OCI-LY3 (cell line): ENCODE data around the gene ABTB2.
"Not testable (repeated sequence)": the region's sequence is repeated elsewhere in the genome, so short reads cannot be mapped to it uniquely, and the experiment has no call there.

Experiments
- H2AFZ ChIP-seq: fragments of 200-600, 300-600 bp; shearing (Covaris generic); 2 replicates; pipeline ENCODE4 v1.6.0; 2014; ENCODE audit warnings: antibody characterized with exemption, low read depth, low read length
- H3K27ac ChIP-seq: fragments of 200-600, 300-600 bp; sonication (generic); 2 replicates; pipeline ENCODE4 v1.5.1; 2014; ENCODE audit warnings: mild to moderate bottlenecking, low read length, moderate library complexity, mixed read lengths
- H3K27me3 ChIP-seq: fragments of 200-600, 300-600 bp; sonication (generic); 2 replicates; pipeline ENCODE4 v1.6.1; 2014; ENCODE audit warnings: low read depth, low read length, mixed read lengths
- H3K36me3 ChIP-seq: fragments of 200-600, 300-600 bp; sonication (generic); replicated peaks from 2 replicates; pipeline ENCODE3; 2014; ENCODE audit warnings: low read depth, low read length, mixed read lengths
- H3K4me1 ChIP-seq: fragments of 300-600, 200-600 bp; sonication (generic); 2 replicates; pipeline ENCODE4 v1.6.1; 2014; ENCODE audit warnings: low read length, mixed read lengths
- H3K4me2 ChIP-seq: fragments of 200-600, 300-600 bp; sonication (generic); 2 replicates; pipeline ENCODE4 v1.6.1; 2014; ENCODE audit warnings: low read length, mixed read lengths
- H3K4me3 ChIP-seq: fragments of 300-600, 200-600 bp; sonication (generic); 2 replicates; pipeline ENCODE4 v1.5.1; 2014; ENCODE audit warnings: antibody characterized with exemption, mild to moderate bottlenecking, low read length, moderate library complexity
- H3K79me2 ChIP-seq: fragments of 300-600, 200-600 bp; shearing (Covaris generic); 2 replicates; pipeline ENCODE4 v1.6.1; 2014; ENCODE audit warnings: mild to moderate bottlenecking, low read length, mixed read lengths
- H3K9ac ChIP-seq: fragments of 300-600, 200-600 bp; shearing (Covaris generic); 2 replicates; pipeline ENCODE4 v1.6.0; 2014; ENCODE audit warnings: mild to moderate bottlenecking, low read length, moderate library complexity
- H3K9me3 ChIP-seq: fragments of 200-600, 300-600 bp; shearing (Covaris generic); 2 replicates; pipeline ENCODE4 v1.6.1; 2014; ENCODE audit warnings: low read length, mixed read lengths; ENCODE audit not compliant: insufficient read depth
- H4K20me1 ChIP-seq: fragments of 200-600, 300-600 bp; sonication (generic); 2 replicates; pipeline ENCODE4 v1.6.1; 2016; ENCODE audit warnings: low read length, mixed read lengths; ENCODE audit not compliant: insufficient read depth
- EZH2phosphoT487 ChIP-seq: fragments of 200-600 bp; shearing (Covaris generic); IDR thresholded peaks from 2 replicates; pipeline ENCODE4 v1.6.1; 2018; ENCODE audit warnings: antibody characterized with exemption, mixed run types, low read depth
- TF ChIP-seq, protein P1 (sequence below): fragments of 200-600, 300-600 bp; sonication (generic); IDR thresholded peaks from 2 replicates; pipeline ENCODE4 v1.5.1; 2014; ENCODE audit warnings: antibody characterized with exemption, low read length, low read depth

Gene ABTB2

DNA sequence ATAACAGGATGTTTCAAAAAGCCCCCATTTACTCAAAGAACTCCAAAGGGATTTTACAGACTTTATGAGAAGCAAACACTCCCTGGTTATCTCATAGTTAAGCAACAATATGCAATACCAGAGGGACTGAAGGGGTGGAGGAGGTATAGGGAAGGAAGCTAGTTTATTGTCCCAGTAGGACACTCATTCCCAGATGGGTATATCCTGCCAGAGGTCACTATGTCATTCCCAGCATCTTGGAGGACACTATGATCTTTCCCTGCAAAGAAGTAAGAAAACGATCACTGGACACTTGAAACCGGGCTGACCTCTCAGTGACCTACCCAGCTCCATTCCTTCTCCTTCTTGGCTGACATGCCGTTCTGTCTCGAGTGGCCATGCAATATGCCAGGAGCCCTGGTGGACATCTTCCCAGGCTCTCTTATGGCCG is 137.9 kb downstream of the ABTB2 start:
- H3K4me2 ChIP-seq, result no peak overlapping the region

DNA sequence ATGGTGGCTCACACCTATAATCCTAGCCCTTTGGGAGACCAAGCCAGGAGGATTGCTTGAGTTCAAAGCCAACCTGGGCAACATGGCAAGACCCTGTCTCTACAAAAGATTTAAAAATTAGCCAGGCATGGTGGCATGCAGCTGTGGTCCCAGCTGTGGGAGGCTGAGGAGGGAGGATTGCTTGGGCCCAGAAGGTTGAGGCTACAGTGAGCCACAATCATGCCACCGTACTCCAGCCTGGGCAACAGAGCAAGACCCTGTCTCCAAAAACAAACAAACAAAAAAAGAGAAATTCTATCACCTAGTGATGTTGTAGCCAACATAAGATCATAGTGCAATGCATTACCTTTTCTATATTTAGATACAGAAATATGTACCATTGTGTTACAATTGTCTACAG is 138.5 kb downstream of the ABTB2 start:
- no peaks in the 10 kb centered on the region for H3K36me3 ChIP-seq
- H4K20me1 ChIP-seq, result no peaks in the 10 kb centered on the region
- no peak overlapping the region for H2AFZ ChIP-seq
- TF ChIP-seq, protein P1, sequence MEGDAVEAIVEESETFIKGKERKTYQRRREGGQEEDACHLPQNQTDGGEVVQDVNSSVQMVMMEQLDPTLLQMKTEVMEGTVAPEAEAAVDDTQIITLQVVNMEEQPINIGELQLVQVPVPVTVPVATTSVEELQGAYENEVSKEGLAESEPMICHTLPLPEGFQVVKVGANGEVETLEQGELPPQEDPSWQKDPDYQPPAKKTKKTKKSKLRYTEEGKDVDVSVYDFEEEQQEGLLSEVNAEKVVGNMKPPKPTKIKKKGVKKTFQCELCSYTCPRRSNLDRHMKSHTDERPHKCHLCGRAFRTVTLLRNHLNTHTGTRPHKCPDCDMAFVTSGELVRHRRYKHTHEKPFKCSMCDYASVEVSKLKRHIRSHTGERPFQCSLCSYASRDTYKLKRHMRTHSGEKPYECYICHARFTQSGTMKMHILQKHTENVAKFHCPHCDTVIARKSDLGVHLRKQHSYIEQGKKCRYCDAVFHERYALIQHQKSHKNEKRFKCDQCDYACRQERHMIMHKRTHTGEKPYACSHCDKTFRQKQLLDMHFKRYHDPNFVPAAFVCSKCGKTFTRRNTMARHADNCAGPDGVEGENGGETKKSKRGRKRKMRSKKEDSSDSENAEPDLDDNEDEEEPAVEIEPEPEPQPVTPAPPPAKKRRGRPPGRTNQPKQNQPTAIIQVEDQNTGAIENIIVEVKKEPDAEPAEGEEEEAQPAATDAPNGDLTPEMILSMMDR, result no peak
- no peak for TF ChIP-seq EZH2phosphoT487
- H3K4me2 ChIP-seq, result no peak overlapping the region
- no peak overlapping the region for H3K27ac ChIP-seq
- peaks cover 5% of the 10 kb centered on the region; the same call in 1 of the 2 replicates for H3K79me2 ChIP-seq
- H3K9me3 ChIP-seq, result no peaks in the 10 kb centered on the region
- no peaks in the 10 kb centered on the region for H3K27me3 ChIP-seq
- peaks cover 36% of the 10 kb centered on the region for H3K4me1 ChIP-seq
- H3K4me3 ChIP-seq, result no peak overlapping the region
- H3K9ac ChIP-seq, result no peak overlapping the region

More for the DNA sequence above, 137.9 kb downstream of the ABTB2 start:
- Histone ChIP-seq H3K9me3 (no peaks in the 10 kb centered on the region), H3K27me3 (no peaks in the 10 kb centered on the region), H3K4me3 (no peak overlapping the region), H3K79me2 (peaks cover 5% of the 10 kb centered on the region; the same call in 1 of the 2 replicates), H3K36me3 (no peaks in the 10 kb centered on the region), H2AFZ (no peak overlapping the region), H3K27ac (no peak overlapping the region), H4K20me1 (no peaks in the 10 kb centered on the region), H3K9ac (no peak overlapping the region), H3K4me1 (peaks cover 32% of the 10 kb centered on the region)
- TF ChIP-seq, protein P1, result no peak
- no peak for TF ChIP-seq EZH2phosphoT487

DNA sequence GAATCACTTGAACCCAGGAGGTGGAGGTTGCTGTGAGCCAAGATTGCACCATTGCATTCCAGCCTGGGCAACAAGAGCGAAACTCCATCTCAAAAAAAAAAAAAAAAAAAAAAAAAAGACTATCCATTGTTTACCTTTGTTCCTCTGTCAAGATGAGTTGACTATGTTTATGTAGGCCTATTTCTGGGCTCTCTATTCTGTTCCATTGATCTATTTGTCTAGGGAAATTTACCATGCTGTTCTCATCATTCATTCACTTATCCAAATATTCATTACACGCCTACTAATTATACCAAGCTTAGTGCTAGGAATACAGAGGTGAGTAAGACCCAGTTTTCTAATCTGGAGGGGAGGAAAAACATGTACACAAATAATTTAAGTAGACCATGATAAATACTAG is 139.1 kb downstream of the ABTB2 start:
- H3K4me3 ChIP-seq, H3K27me3 ChIP-seq, H2AFZ ChIP-seq, H3K36me3 ChIP-seq, H3K9ac ChIP-seq, H3K27ac ChIP-seq, H3K4me2 ChIP-seq, H3K9me3 ChIP-seq, H4K20me1 ChIP-seq, H3K79me2 ChIP-seq: not testable (repeated sequence)
- H3K4me1 ChIP-seq, result peaks cover 41% of the 10 kb centered on the region

DNA sequence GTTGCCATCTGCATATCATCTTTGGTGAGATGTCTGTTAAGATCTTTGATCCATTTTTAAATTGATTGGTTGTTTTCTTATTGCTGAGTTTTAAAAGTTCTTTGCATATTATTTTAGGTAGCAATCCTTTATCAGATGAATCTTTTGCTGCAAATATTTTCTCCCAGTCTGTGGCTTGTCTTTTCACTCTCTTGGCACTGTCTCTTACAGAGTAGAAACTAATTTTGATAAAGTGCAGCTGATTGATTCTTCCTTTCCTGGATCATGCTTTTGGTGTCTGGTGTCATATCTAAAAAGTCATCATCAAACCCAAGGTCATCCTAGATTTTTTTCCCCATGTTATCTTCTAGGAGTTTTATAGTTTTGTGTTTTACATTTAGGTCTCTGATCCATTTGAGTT is 139.7 kb downstream of the ABTB2 start:
- peaks cover 43% of the 10 kb centered on the region for H3K4me1 ChIP-seq
- TF ChIP-seq, protein P1, result no peak
- no peak for TF ChIP-seq EZH2phosphoT487

More for the DNA sequence above, 139.7 kb downstream of the ABTB2 start:
- no peak overlapping the region for H3K27ac ChIP-seq
- no peaks in the 10 kb centered on the region for H3K27me3 ChIP-seq
- H2AFZ ChIP-seq, result no peak overlapping the region
- no peaks in the 10 kb centered on the region for H3K36me3 ChIP-seq
- H3K4me3 ChIP-seq, result no peak overlapping the region
- H3K9ac ChIP-seq, result no peak overlapping the region
- H3K4me2 ChIP-seq, result no peak overlapping the region
- H4K20me1 ChIP-seq, result no peaks in the 10 kb centered on the region
- peaks cover 5% of the 10 kb centered on the region; the same call in 1 of the 2 replicates for H3K79me2 ChIP-seq
- no peaks in the 10 kb centered on the region for H3K9me3 ChIP-seq
